ENCODE results near the gene ALG1L2.
"Not testable (repeated sequence)": the region's sequence is repeated elsewhere in the genome, so short reads cannot be mapped to it uniquely, and the experiment has no call there.

The ALG1L2 gene

GRCh38 chr3:130122891-130123775, 41.5 kb downstream of the ALG1L2 start:
- not testable (repeated sequence) for DNase-seq (ENCODE audit: low read depth, low spot score)

- not testable (repeated sequence) for DNase-seq (ENCODE audit: low read depth, low spot score)
Measured at GRCh38 chr3:130125406-130125805, 43.8 kb downstream of the ALG1L2 start.

- DNase-seq (ENCODE audit: low read depth, low spot score) = not testable (repeated sequence)
Measured at GRCh38 chr3:130136337-130136736, 54.7 kb downstream of the ALG1L2 start.

GRCh38 chr3:130137685-130138084, 56.1 kb downstream of the ALG1L2 start:
- not testable (repeated sequence) for DNase-seq (ENCODE audit: low read depth, low spot score)

- not testable (repeated sequence) for DNase-seq (ENCODE audit: low read depth, low spot score)
Measured at GRCh38 chr3:130138992-130139391, 57.4 kb downstream of the ALG1L2 start.

- not testable (repeated sequence) for DNase-seq (ENCODE audit: low read depth, low spot score)
Measured at GRCh38 chr3:130140756-130141155, 59.1 kb downstream of the ALG1L2 start.

GRCh38 chr3:130143648-130144327, 62.2 kb downstream of the ALG1L2 start:
- not testable (repeated sequence) for DNase-seq (ENCODE audit: low read depth, low spot score)

- DNase-seq (ENCODE audit: low read depth, low spot score) = not testable (repeated sequence)
Measured at GRCh38 chr3:130144328-130144650, 62.7 kb downstream of the ALG1L2 start.

- not testable (repeated sequence) for DNase-seq (ENCODE audit: low read depth, low spot score)
Measured at GRCh38 chr3:130145456-130145855, 63.8 kb downstream of the ALG1L2 start.

- not testable (repeated sequence) for DNase-seq (ENCODE audit: low read depth, low spot score)
Measured at GRCh38 chr3:130146465-130146864, 64.8 kb downstream of the ALG1L2 start.

Measured in brain pericyte (primary cell).